HEK293 (cell line): Measurements from ENCODE around the gene ATP13A2.

Experiments used
- KLF9 ChIP-seq: fragments of 450-650 bp; formaldehyde crosslinking; IDR thresholded peaks from 2 replicates; pipeline ENCODE4 v1.5.1; 2016; ENCODE audit warnings: missing biosample characterization, missing genetic modification characterization, low read depth
- ZBTB17 ChIP-seq: fragments of 450-650 bp; formaldehyde crosslinking; IDR thresholded peaks from 2 replicates; pipeline ENCODE4 v1.5.1; 2016; ENCODE audit warnings: missing biosample characterization, missing genetic modification characterization
- ZNF324 ChIP-seq: fragments of 450-650 bp; formaldehyde crosslinking; IDR thresholded peaks from 2 replicates; pipeline ENCODE4 v1.5.1; 2016; ENCODE audit warnings: missing biosample characterization, missing genetic modification characterization
- TF ChIP-seq, protein P1 (sequence below): fragments of 450-650 bp; formaldehyde crosslinking; IDR thresholded peaks from 2 replicates; pipeline ENCODE4 v1.5.1; 2017; ENCODE audit warnings: missing biosample characterization, mild to moderate bottlenecking, missing genetic modification characterization, moderate library complexity

DNA sequence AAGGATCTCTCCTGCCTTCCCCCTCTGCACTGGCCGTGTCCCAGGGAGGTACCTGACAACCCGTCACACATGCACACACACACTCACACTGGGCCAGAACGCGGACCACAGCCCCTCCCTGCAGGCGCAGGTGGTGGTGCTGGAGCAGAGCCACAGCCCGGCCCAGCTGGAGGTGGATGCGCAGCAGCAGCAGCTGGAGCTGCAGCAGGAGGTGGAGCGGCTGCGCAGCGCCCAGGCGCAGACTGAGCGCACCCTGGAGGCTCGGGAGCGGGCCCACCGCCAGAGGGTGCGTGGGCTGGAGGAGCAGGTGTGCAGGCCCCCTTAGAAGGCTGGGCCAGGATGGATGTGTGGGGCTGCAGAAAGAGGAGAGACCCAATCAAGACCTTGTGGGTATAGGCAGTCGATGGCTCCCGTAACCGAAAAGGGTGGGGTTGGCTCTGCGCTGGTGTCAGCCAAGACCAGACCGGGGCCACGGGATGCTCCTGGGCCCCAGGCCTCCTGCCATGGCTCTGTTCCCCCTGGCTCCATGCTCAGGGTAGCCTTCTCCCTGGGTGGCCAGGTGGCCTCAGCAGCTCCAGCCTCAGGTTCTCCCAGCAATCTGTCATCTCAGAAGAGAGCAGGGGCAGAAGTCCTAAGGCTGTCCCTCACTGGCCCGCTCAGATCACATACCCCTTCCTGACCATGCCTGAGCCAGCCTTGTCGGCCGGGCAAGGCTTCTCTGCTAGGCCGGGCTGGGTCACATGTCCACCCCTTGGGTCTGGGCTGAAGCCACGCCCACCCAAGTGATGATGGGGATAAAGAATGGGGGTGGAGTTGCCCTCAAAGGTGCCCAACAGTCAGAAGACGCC is 40.2 kb downstream of the ATP13A2 start:
- TF ChIP-seq ZNF324 (tag by site-specific recombination) (no peak), ZBTB17 (tag by site-specific recombination) (no peak), KLF9 (tag by site-specific recombination) (no peak)
- TF ChIP-seq, protein P1, sequence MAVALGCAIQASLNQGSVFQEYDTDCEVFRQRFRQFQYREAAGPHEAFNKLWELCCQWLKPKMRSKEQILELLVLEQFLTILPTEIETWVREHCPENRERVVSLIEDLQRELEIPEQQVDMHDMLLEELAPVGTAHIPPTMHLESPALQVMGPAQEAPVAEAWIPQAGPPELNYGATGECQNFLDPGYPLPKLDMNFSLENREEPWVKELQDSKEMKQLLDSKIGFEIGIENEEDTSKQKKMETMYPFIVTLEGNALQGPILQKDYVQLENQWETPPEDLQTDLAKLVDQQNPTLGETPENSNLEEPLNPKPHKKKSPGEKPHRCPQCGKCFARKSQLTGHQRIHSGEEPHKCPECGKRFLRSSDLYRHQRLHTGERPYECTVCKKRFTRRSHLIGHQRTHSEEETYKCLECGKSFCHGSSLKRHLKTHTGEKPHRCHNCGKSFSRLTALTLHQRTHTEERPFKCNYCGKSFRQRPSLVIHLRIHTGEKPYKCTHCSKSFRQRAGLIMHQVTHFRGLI: no peak
